ENCODE data around the gene OTOP2.
"Not testable (repeated sequence)": the region's sequence is repeated elsewhere in the genome, so short reads cannot be mapped to it uniquely, and the experiment has no call there.

The OTOP2 gene

GRCh38 chr17:74972107-74972972, 48.3 kb downstream of the OTOP2 start, which contains the start of gene HID1:
TSS of gene HID1 (minus strand) at chr17:74972759. CDS start at chr17:74972656, 103 bp downstream.
- DNase-seq (ENCODE audit: low read depth), result no peak

- DNase-seq (ENCODE audit: low read depth), result no peak
These were observed 48.9 kb downstream of the OTOP2 start for GRCh38 chr17:74972973-74973328.

DNA sequence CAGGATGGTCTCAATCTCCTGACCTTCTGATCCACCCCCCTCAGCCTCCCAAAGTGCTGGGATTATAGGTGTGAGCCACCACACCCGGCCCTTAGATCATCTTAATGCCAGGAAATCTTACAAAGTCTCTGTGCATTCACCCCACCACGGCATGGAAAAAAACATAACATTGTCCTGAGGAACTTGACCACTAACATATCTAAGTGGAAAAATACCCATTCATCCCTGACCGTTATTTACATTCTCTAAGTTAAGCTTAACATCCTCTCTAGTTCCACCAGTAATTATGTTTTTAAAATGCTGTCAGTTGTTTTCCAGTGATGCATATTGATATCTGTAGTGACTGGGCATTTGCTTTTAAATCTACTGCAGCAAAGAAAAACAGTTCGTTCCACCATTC, 51.9 kb downstream of the OTOP2 start:
- no peak for DNase-seq (ENCODE audit: low read depth)

DNA sequence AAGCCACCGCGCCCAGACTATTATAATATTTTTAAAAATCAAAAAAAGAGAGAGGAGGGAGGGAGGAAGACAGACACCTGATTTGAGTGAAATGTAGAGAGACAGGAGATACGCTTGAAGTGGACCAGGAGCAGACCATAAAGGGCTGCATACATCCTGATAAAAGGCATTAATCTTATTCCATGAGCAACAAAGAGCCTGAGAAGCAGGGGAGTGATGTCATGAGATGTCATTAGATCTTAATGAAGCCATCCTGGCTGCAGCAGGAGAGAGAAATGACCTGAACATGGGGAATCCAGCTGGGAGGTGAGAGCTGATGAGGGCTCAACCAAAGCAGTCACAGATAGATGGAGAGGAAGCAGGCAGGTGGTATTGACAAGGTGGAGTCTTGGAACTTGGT, 53.7 kb downstream of the OTOP2 start:
- no peak for DNase-seq (ENCODE audit: low read depth)

- DNase-seq (ENCODE audit: low read depth), result no peak
These were observed 54.2 kb downstream of the OTOP2 start for GRCh38 chr17:74978240-74978639.

- DNase-seq (ENCODE audit: low read depth), result no peak
These were observed 55.5 kb downstream of the OTOP2 start for GRCh38 chr17:74979408-74980146.

DNA sequence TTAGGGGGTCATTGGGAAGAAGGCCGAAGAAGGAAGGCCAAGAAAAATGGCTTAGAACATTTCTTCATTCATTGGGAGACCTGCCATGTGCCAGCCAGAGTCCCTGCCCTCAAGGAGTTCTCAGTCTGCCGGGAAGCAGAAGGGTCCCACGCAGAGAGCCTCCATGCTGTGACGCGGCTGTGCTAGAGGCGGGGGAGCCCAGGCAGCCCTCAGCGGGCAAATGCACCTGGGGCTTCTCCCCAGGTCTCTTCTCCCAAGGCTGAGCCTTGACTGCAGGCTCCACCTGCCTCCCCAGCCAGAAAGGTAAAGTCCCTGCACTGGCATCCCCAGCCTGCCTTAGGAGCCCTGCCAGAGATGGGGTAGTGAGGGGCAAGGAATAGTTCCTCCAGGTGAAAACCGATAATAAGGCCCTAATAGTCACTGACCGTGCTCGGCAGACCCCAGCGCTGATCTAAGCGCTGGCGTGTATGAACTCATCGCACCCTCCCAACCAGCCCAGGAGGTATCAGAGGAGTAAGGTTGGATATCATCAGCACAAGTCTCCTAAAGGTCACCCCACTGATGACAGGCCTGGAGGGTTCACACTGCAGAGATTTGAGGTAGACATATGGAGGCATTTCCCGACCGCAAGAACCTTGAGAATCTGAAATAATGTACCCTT, 57.4 kb downstream of the OTOP2 start:
- no peak for DNase-seq (ENCODE audit: low read depth)

DNA sequence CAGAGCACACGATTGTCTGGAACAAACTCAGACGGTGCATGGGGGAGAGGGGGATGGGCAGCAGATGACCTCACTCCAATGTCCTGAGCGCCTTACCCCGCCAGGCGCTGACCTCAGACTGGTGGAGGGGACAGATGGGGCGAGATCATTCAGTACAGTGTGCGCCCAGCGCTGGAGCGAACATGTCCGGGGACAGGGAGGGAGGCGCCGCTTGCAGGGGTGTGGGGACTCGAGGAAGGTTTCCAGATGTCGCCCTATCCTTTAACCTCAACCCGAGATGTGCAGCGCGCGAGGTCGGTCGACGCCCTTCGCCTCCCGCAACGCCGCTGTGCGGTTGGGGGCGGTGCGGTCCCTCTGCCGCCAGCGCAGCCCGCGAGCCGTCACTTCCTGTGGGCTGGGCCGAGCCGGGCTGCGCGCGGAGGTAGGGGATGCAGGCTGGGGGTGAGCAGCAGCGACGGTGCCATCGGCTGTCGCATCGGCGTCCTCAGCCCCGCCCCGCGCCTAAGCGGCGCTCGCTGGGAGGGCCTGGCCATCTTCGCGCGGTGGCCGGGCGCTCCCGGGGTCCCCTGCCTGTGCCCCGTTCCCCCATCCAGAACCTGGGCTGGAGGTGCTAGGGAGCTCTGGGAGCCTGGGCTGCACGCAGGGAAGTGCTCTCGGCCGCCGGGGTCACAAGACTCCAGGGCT, 58.0 kb downstream of the OTOP2 start:
- peak; percentile 54 for DNase-seq (ENCODE audit: low read depth)

GRCh38 chr17:74982663-74983313, 58.7 kb downstream of the OTOP2 start:
- not testable (repeated sequence) for DNase-seq (ENCODE audit: low read depth)

All from CMK (cell line).